PC-3 (cell line): ENCODE results near the gene FOXO3. TPM values are rescaled to one million over a fixed set of nuclear protein-coding genes. Genes with fewer than 3 reads are reported as not detected.

Source experiments
- ATAC-seq: fragments of 200-7000 bp; cut with Tn5 transposase; 2 replicates; pipeline ENCODE4 v1.9.1; 2020; ENCODE audit warnings: mild to moderate bottlenecking, moderate library complexity
- BruUV-seq: library from RNA; stranded (reverse); fragments of 400-500 nt; replicated peaks from 2 replicates; lab custom pipeline; 2021; lab: Mats Ljungman, UMichigan
- CTCF ChIA-PET: fragments of 300-600 bp; sonication (Branson Sonifier 250); formaldehyde crosslinking; loops from one replicate; lab custom pipeline; 2022; ENCODE audit warnings: antibody characterized with exemption; lab: Charles Lee
- POLR2A ChIA-PET: fragments of 300-600 bp; sonication (Branson Sonifier 250); formaldehyde crosslinking; loops from one replicate; lab custom pipeline; 2022; ENCODE audit warnings: antibody characterized with exemption; ENCODE audit not compliant: unreplicated experiment; lab: Charles Lee
- DNase-seq: peaks from one replicate; pipeline ENCODE4 v3.0.0-alpha.2; 2015
- H2AFZ ChIP-seq: fragments of 300-600 bp; sonication (generic); 2 replicates; pipeline ENCODE4 v1.6.0; 2016; ENCODE audit warnings: antibody characterized with exemption, low read length
- H3F3A ChIP-seq: fragments of 300-600 bp; sonication (generic); one replicate; pipeline ENCODE4 v1.6.0; 2017; ENCODE audit warnings: antibody characterized with exemption, low read length, control low read depth, mild to moderate bottlenecking; ENCODE audit not compliant: unreplicated experiment
- H3K27ac ChIP-seq: fragments of 300-600 bp; sonication (generic); 2 replicates; pipeline ENCODE4 v1.5.1; 2016; ENCODE audit warnings: mild to moderate bottlenecking, low read length
- H3K27me3 ChIP-seq: fragments of 300-600 bp; sonication (generic); 2 replicates; pipeline ENCODE4 v1.6.1; 2016; ENCODE audit warnings: low read length, mixed read lengths
- H3K36me3 ChIP-seq: fragments of 300-600 bp; sonication (generic); 2 replicates; pipeline ENCODE4 v1.6.1; 2016; ENCODE audit warnings: low read depth, mixed run types, low read length, mixed read lengths
- H3K4me1 ChIP-seq: fragments of 300-600 bp; sonication (generic); 2 replicates; pipeline ENCODE4 v1.5.1; 2016; ENCODE audit warnings: low read length; ENCODE audit not compliant: insufficient read depth
- H3K4me2 ChIP-seq: fragments of 300-600 bp; sonication (generic); 2 replicates; pipeline ENCODE4 v1.6.0; 2016; ENCODE audit warnings: low read length
- H3K4me3 ChIP-seq: fragments of 300-600 bp; sonication (generic); 2 replicates; pipeline ENCODE4 v1.5.1; 2016; ENCODE audit warnings: mild to moderate bottlenecking, low read length, mixed read lengths
- H3K79me2 ChIP-seq: fragments of 300-600 bp; sonication (generic); 2 replicates; pipeline ENCODE4 v1.6.1; 2017; ENCODE audit warnings: low read length, mixed read lengths
- H3K9ac ChIP-seq: fragments of 300-600 bp; sonication (generic); 2 replicates; pipeline ENCODE4 v1.6.0; 2016; ENCODE audit warnings: mild to moderate bottlenecking, low read length
- H3K9me2 ChIP-seq: fragments of 300-600 bp; sonication (generic); replicated peaks from 2 replicates; pipeline ENCODE4 v1.6.1; 2016; ENCODE audit warnings: mixed run types, low read length, mixed read lengths
- H3K9me3 ChIP-seq: fragments of 300-600 bp; sonication (generic); 2 replicates; pipeline ENCODE4 v1.6.1; 2016; ENCODE audit warnings: low read length, mixed read lengths
- H4K20me1 ChIP-seq: fragments of 300-600 bp; sonication (generic); 2 replicates; pipeline ENCODE4 v1.6.1; 2016; ENCODE audit warnings: low read length, mixed read lengths
- EZH2 ChIP-seq: fragments of 300-600 bp; sonication (generic); IDR thresholded peaks from one replicate; pipeline ENCODE4 v1.6.1; 2017; ENCODE audit warnings: antibody characterized with exemption, mild to moderate bottlenecking, low read length; ENCODE audit not compliant: unreplicated experiment
- EZH2phosphoT487 ChIP-seq: fragments of 300-600 bp; sonication (generic); IDR thresholded peaks from 2 replicates; pipeline ENCODE4 v1.6.1; 2018; ENCODE audit warnings: mild to moderate bottlenecking, antibody characterized with exemption, low read length, borderline replicate concordance
- intact Hi-C: fragments of 100-400 bp; cut with micrococcal nuclease; formaldehyde crosslinking; loops from 2 replicates; pipeline ENCODE4 v1.9.0; 2023
- total RNA-seq: library from RNA; depleted of rRNA; stranded (reverse); fragments of >200 nt; gene quantifications from 2 replicates; pipeline ENCODE4 v1.2.3, GENCODE V29; 2014
- TF ChIP-seq, protein P1 (sequence below): fragments of 300-600 bp; sonication (generic); conservative IDR thresholded peaks from 2 replicates; pipeline ENCODE4 v1.5.1; 2017; ENCODE audit warnings: antibody characterized with exemption, low read depth, mild to moderate bottlenecking, low read length

Gene FOXO3
- total RNA-seq, 1 experiment from 2014 or later: 12.8 TPM

DNA sequence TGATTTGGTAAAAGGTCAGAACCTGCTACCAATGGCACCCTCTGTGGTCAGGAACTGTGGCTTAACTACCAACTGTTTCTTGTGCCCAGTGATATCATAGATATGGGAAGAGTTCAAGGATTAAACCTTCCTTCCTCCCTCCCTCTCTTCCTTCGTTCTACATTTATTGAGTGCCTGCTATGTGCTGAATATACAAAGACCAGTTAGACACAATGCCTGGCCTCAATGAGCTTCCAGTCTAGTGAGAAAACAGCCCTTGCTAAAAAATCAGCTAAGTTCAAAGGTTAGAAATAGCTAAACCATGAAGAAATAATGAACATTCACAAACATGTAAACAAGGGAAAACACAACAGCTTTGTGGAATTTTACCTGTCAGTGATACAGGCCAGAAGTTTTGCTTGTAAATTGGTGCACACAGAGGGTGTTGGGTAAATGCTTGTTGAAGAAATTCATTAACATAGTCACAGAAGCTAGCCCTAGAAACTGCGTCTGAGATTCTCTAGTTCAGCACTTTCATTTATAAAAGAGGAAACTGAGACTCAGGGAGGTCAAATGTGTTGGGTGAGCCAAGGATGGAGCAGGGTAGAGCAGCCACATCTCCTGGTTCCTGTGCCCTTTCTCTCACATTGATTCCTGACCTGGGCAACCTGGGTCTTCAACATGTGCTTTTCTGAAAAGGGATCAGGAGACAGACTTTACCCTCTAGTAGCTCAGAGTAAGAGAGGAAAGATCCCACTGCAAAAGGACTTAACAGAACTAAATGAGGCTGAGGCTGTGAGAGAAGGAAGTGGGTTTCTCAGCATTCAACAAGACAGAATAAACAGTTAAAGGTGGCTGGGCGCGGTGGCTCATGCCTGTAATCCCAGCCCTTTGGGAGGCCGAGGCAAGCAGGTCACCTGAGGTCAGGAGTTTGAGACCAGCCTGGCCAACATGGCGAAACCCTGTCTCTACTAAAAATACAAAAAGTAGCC lies 14.4 kb upstream of the FOXO3 start:
- Histone ChIP-seq H3K9me2 (no peaks in the 10 kb centered on the region), H3K9me3 (no peaks in the 10 kb centered on the region), H3F3A (no peaks in the 10 kb centered on the region), H3K27me3 (no peaks in the 10 kb centered on the region), H3K79me2 (no peaks in the 10 kb centered on the region), H3K4me1 (0 out of 2 replicates have a peak, but pooled peaks cover 4% of the 10 kb centered on the region), H3K4me2 (no peak overlapping the region), H3K4me3 (no peak overlapping the region), H3K36me3 (no peaks in the 10 kb centered on the region), H3K9ac (no peak overlapping the region), H3K27ac (no peak overlapping the region), H4K20me1 (no peaks in the 10 kb centered on the region), H2AFZ (no peak overlapping the region)
- POLR2A ChIA-PET: no interaction called here
- DNase-seq (no peak), ATAC-seq (no peak)
- TF ChIP-seq EZH2phosphoT487 (no peak), EZH2 (no peak)
- TF ChIP-seq, protein P1, sequence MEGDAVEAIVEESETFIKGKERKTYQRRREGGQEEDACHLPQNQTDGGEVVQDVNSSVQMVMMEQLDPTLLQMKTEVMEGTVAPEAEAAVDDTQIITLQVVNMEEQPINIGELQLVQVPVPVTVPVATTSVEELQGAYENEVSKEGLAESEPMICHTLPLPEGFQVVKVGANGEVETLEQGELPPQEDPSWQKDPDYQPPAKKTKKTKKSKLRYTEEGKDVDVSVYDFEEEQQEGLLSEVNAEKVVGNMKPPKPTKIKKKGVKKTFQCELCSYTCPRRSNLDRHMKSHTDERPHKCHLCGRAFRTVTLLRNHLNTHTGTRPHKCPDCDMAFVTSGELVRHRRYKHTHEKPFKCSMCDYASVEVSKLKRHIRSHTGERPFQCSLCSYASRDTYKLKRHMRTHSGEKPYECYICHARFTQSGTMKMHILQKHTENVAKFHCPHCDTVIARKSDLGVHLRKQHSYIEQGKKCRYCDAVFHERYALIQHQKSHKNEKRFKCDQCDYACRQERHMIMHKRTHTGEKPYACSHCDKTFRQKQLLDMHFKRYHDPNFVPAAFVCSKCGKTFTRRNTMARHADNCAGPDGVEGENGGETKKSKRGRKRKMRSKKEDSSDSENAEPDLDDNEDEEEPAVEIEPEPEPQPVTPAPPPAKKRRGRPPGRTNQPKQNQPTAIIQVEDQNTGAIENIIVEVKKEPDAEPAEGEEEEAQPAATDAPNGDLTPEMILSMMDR: no peak
- CTCF ChIA-PET: no interaction called here
- intact Hi-C loops: no loop called here
- BruUV-seq: no TSS peak

DNA sequence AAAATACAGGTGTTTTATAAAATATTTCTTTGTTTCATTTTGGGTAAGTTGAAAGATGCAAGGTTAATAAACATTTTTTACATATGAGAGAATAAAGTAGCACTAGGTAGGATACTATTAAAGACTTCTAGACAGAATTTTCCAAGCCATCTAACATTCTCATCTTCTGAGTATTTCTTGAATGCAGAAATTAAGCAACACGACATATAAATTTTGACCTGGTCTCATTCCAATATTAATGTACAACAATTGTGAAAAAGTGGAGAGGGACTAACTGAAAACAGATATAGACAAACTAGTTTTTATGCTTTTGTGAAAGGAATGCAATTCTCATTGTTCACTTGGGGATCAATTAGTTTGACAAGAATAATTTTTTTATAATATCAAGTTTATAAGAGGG lies 11.5 kb upstream of the FOXO3 start:
- no TSS peak for BruUV-seq
- intact Hi-C loops: no loop called here
- H4K20me1 ChIP-seq: no peaks in the 10 kb centered on the region
- H3K27ac ChIP-seq: no peak overlapping the region
- H3K4me3 ChIP-seq: no peak overlapping the region
- H3K4me1 ChIP-seq: no peaks in the 10 kb centered on the region
- H2AFZ ChIP-seq: no peak overlapping the region
- no peak overlapping the region for H3K9ac ChIP-seq
- no peak overlapping the region for H3K4me2 ChIP-seq
- ATAC-seq: no peak
- ChIA-PET POLR2A (no interaction called here), CTCF (no interaction called here)
- DNase-seq: no peak
- TF ChIP-seq EZH2: no peak
- TF ChIP-seq, protein P1: no peak
- TF ChIP-seq EZH2phosphoT487: no peak
- H3K9me3 ChIP-seq: no peaks in the 10 kb centered on the region
- no peaks in the 10 kb centered on the region for H3K79me2 ChIP-seq
- H3K9me2 ChIP-seq: no peaks in the 10 kb centered on the region
- no peaks in the 10 kb centered on the region for H3K27me3 ChIP-seq
- no peaks in the 10 kb centered on the region for H3F3A ChIP-seq
- H3K36me3 ChIP-seq: no peaks in the 10 kb centered on the region

DNA sequence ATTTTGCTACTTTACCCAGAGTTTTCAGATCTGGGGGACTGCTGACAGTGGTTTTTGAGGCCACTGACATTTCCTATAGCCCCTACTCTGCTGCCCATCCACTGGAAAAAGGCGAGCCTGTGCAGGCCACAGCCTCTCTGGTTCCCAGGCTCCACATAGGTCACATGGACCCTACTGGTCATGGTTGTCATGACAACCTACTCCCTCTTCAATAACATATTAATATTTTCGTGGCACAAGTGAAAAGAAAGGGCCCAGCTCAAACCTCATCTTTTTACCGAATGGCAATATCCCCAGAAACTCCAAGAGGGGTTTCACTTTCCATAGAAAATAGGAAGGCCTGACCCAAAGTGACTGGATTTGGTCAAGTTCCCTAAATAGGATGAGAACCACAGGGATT lies 11.0 kb upstream of the FOXO3 start:
- H3K4me1 ChIP-seq: no peaks in the 10 kb centered on the region

More for the DNA sequence above, 11.0 kb upstream of the FOXO3 start:
- Histone ChIP-seq H4K20me1 (no peaks in the 10 kb centered on the region), H3K79me2 (no peaks in the 10 kb centered on the region), H3K9me2 (no peaks in the 10 kb centered on the region), H3K9ac (no peak overlapping the region), H3K4me2 (no peak overlapping the region), H3K27ac (no peak overlapping the region), H3K27me3 (no peaks in the 10 kb centered on the region), H3K9me3 (no peaks in the 10 kb centered on the region), H3K36me3 (no peaks in the 10 kb centered on the region), H3K4me3 (no peak overlapping the region), H3F3A (no peaks in the 10 kb centered on the region), H2AFZ (no peak overlapping the region)
- ChIA-PET CTCF (no interaction called here), POLR2A (interaction anchor here (0.6 kb wide), 1 partner anchor 341 kb away, joined by 5 read pairs; no protein-coding TSS in a partner anchor)
- no TSS peak for BruUV-seq
- DNase-seq (no peak), ATAC-seq (no peak)
- intact Hi-C loops: no loop called here
- TF ChIP-seq, protein P1: no peak
- TF ChIP-seq EZH2phosphoT487 (no peak), EZH2 (no peak)
